H1 (cell line): Measurements from ENCODE around the gene PAQR8. TPM values are rescaled to one million over a fixed set of nuclear protein-coding genes. Genes with fewer than 3 reads are reported as not detected.
A peak's percentile ranks its signal among the peaks of the same experiment; 100 is the strongest.

Experiments used
- ASH2L ChIP-seq: fragments of 200-600, 300-600 bp; sonication (generic); IDR thresholded peaks from one replicate; pipeline ENCODE4 v1.7.1; 2017; ENCODE audit warnings: low read length
- ATF3 ChIP-seq: IDR thresholded peaks from 2 replicates; pipeline ENCODE4 v1.6.1; 2011; ENCODE audit warnings: low read depth, mild to moderate bottlenecking, low read length; ENCODE audit not compliant: insufficient read depth
- BCL11A ChIP-seq, 2 experiments: IDR thresholded peaks; one replicate each; pipeline ENCODE4 v1.6.1; 2011; ENCODE audit warnings: low read depth in 2 of 2, low read length in 2 of 2, mild to moderate bottlenecking in 2 of 2
- CHD2 ChIP-seq: IDR thresholded peaks from 2 replicates; pipeline ENCODE4 v1.6.1; 2012; ENCODE audit warnings: low read length, improper control_type of control experiment
- CREB1 ChIP-seq: IDR thresholded peaks from 2 replicates; pipeline ENCODE4 v1.6.1; 2012; ENCODE audit warnings: inconsistent platforms
- E2F6 ChIP-seq: IDR thresholded peaks from 2 replicates; pipeline ENCODE4 v1.6.1; 2012; ENCODE audit warnings: inconsistent platforms
- EGR1 ChIP-seq: IDR thresholded peaks from 2 replicates; pipeline ENCODE4 v1.6.1; 2011; ENCODE audit warnings: low read depth, low read length, borderline replicate concordance
- EZH2 ChIP-seq: fragments of 200-600 bp; sonication (generic); IDR thresholded peaks from 2 replicates; pipeline ENCODE4 v1.7.1; 2012; ENCODE audit warnings: low read depth, mild to moderate bottlenecking, moderate library complexity, low read length, inconsistent platforms; ENCODE audit not compliant: severe bottlenecking
- HDAC2 ChIP-seq, 2 experiments: fragments of 300-600 bp in 1 of 2; sonication (generic) in 1 of 2; IDR thresholded peaks; 2 replicates each; pipeline ENCODE4 v1.6.1; 2011 to 2012; ENCODE audit warnings: low read depth in 2 of 2, low read length in 2 of 2, mild to moderate bottlenecking in 2 of 2, moderate library complexity in 2 of 2, borderline replicate concordance in 1 of 2, inconsistent platforms in 1 of 2
- KDM4A ChIP-seq: IDR thresholded peaks from one replicate; pipeline ENCODE4 v1.7.1; 2012; ENCODE audit warnings: low read depth, mild to moderate bottlenecking, moderate library complexity, low read length, inconsistent platforms; ENCODE audit not compliant: severe bottlenecking
- MAX ChIP-seq: IDR thresholded peaks from 2 replicates; pipeline ENCODE4 v1.6.1; 2012; ENCODE audit warnings: inconsistent platforms
- PHF8 ChIP-seq: fragments of 200-600 bp; sonication (generic); conservative IDR thresholded peaks from 2 replicates; pipeline ENCODE4 v1.7.1; 2012; ENCODE audit warnings: low read depth, mild to moderate bottlenecking, inconsistent platforms, low read length, moderate library complexity
- RXRA ChIP-seq: IDR thresholded peaks from 2 replicates; pipeline ENCODE4 v1.6.1; 2011; ENCODE audit warnings: low read depth, mild to moderate bottlenecking, low read length, moderate library complexity; ENCODE audit not compliant: insufficient read depth
- SIN3A ChIP-seq, 2 experiments: IDR thresholded peaks in 1 of 2; conservative IDR thresholded peaks in 1 of 2; 2 replicates each; pipeline ENCODE4 v1.6.1; 2011 to 2012; ENCODE audit warnings: low read length in 2 of 2, improper control_type of control experiment in 1 of 2, low read depth in 1 of 2, mild to moderate bottlenecking in 1 of 2
- SIRT6 ChIP-seq: IDR thresholded peaks from one replicate; pipeline ENCODE4 v1.7.1; 2012; ENCODE audit warnings: low read length, inconsistent platforms
- SP2 ChIP-seq: IDR thresholded peaks from 2 replicates; pipeline ENCODE4 v1.6.1; 2012; ENCODE audit warnings: mild to moderate bottlenecking, low read length, inconsistent platforms
- SRF ChIP-seq: IDR thresholded peaks from 2 replicates; pipeline ENCODE4 v1.6.1; 2011; ENCODE audit warnings: mild to moderate bottlenecking, low read depth, low read length, moderate library complexity
- TAF1 ChIP-seq: IDR thresholded peaks from 2 replicates; pipeline ENCODE4 v1.6.1; 2011; ENCODE audit warnings: mild to moderate bottlenecking, low read depth, low read length
- TAF7 ChIP-seq: optimal IDR thresholded peaks from 2 replicates; pipeline ENCODE3; 2011; ENCODE audit warnings: low read depth, mild to moderate bottlenecking, inconsistent platforms, low read length, moderate library complexity, borderline replicate concordance
- polyA plus RNA-seq, 7 experiments: library from polyadenylated mRNA; depleted of rRNA in 3 of 7; stranded (reverse) in 5 of 7; unstranded in 2 of 7; fragments of >200 nt in 5 of 7; fragments of 200-250 nt in 2 of 7; gene quantifications; 1 replicate in 5 of 7; 2 replicates in 1 of 7; 4 replicates in 1 of 7; pipeline versions ENCODE4 v1.2.1 to v1.2.3, GENCODE V29; 2011 to 2013; ENCODE audit warnings: missing spikeins in 2 of 7, mixed read lengths in 2 of 7
- total RNA-seq: library from RNA; stranded (reverse); fragmentation: NEBNext Ultra II Directional; extraction: Animal tissue kit (Norgen Biotek cat#: 25700); gene quantifications from 2 replicates; pipeline ENCODE4 v1.2.1, GENCODE V29; 2021

Gene PAQR8
- total and polyA plus RNA-seq, 2 of the 8 experiments (the other 6 are each of a cell fraction or from before 2014, with no cell fraction given), result 7.6 to 9.6 TPM

GRCh38 chr6:52362443-52363227, 684 bp downstream of the PAQR8 start (continued):
- TF ChIP-seq RXRA, result no peak
- TF ChIP-seq KDM4A, result peak; percentile 83
- no peak for TF ChIP-seq BCL11A (IDR thresholded peaks at IDR 0.05; ENCODE audit: low read depth in 2 of 2, low read length in 2 of 2)
- TF ChIP-seq EGR1, result no peak
- no peak for TF ChIP-seq SIRT6
- TF ChIP-seq EZH2, result peak; percentile 40
- peak; percentile 48; the same call in 1 of the 2 replicates for TF ChIP-seq MAX
- TF ChIP-seq HDAC2 (IDR thresholded peaks at IDR 0.05; ENCODE audit: borderline replicate concordance in 1 of 2, low read depth in 2 of 2, low read length in 2 of 2), result 0 out of 4 replicates have a peak, but pooled peaks of 1 of the 2 experiments have one; percentile 44
- TF ChIP-seq SIN3A (conservative IDR thresholded peaks at IDR 0.05 in 1 of 2, IDR thresholded peaks at IDR 0.05 in 1 of 2; ENCODE audit: low read depth in 1 of 2, low read length in 2 of 2), result no peak; a peak in 1 of 4 replicates
- no peak for TF ChIP-seq SP2
- TF ChIP-seq SRF, result no peak
- peak; percentile 55 for TF ChIP-seq E2F6
- peak; percentile 36 for TF ChIP-seq ASH2L
- TF ChIP-seq PHF8, result no peak; the same call in none of the 2 replicates
- TF ChIP-seq TAF7, result no peak
- no peak for TF ChIP-seq CHD2
- TF ChIP-seq ATF3, result no peak
- peak; percentile 26; the same call in 1 of the 2 replicates for TF ChIP-seq TAF1
- no peak for TF ChIP-seq CREB1
- TF ChIP-seq, all 59 proteins: peak for 8
